Gastroesophageal sphincter (tissue), 3 donors: Measurements from ENCODE around the gene SLC29A3.

ENCODE experiments used
- POLR2A ChIP-seq, 2 donors: fragments of 450-650 bp; IDR thresholded peaks; one replicate each; pipeline ENCODE4 v1.6.1; 2017; ENCODE audit warnings: antibody characterized with exemption in 2 of 2, mild to moderate bottlenecking in 2 of 2, moderate library complexity in 1 of 2
- POLR2AphosphoS5 ChIP-seq: sonication (generic); formaldehyde crosslinking; IDR thresholded peaks from one replicate; pipeline ENCODE4 v1.6.1; 2017; ENCODE audit warnings: antibody characterized with exemption
- TF ChIP-seq, protein P1 (sequence below), 4 experiments: fragments of 200-600 bp in 2 of 4; fragments of 450-650 bp in 2 of 4; sonication (generic) in 1 of 4; IDR thresholded peaks; one replicate each; pipeline ENCODE4 v1.5.1; 2017 to 2019; ENCODE audit warnings: antibody characterized with exemption in 4 of 4, mild to moderate bottlenecking in 2 of 4, moderate library complexity in 2 of 4

- TF ChIP-seq, protein P1, sequence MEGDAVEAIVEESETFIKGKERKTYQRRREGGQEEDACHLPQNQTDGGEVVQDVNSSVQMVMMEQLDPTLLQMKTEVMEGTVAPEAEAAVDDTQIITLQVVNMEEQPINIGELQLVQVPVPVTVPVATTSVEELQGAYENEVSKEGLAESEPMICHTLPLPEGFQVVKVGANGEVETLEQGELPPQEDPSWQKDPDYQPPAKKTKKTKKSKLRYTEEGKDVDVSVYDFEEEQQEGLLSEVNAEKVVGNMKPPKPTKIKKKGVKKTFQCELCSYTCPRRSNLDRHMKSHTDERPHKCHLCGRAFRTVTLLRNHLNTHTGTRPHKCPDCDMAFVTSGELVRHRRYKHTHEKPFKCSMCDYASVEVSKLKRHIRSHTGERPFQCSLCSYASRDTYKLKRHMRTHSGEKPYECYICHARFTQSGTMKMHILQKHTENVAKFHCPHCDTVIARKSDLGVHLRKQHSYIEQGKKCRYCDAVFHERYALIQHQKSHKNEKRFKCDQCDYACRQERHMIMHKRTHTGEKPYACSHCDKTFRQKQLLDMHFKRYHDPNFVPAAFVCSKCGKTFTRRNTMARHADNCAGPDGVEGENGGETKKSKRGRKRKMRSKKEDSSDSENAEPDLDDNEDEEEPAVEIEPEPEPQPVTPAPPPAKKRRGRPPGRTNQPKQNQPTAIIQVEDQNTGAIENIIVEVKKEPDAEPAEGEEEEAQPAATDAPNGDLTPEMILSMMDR (IDR thresholded peaks at IDR 0.05): no peak
- TF ChIP-seq POLR2A (IDR thresholded peaks at IDR 0.05) (no peak), POLR2AphosphoS5 (no peak)
Measured at GRCh38 chr10:71375952-71376351, 56.9 kb downstream of the SLC29A3 start.
